Loucy (cell line): Measurements from ENCODE around the gene CSH2.
"Not testable (repeated sequence)": the region's sequence is repeated elsewhere in the genome, so short reads cannot be mapped to it uniquely, and the experiment has no call there.

Source experiments
- H2AFZ ChIP-seq: fragments of 200-600 bp; sonication (generic); 2 replicates; pipeline ENCODE4 v1.6.0; 2016; ENCODE audit warnings: antibody characterized with exemption, mild to moderate bottlenecking, low read length, moderate library complexity
- H3F3A ChIP-seq: fragments of 200-600 bp; 2 replicates; pipeline ENCODE4 v1.6.0; 2016; ENCODE audit warnings: antibody characterized with exemption, low read depth, mild to moderate bottlenecking
- H3K27me3 ChIP-seq: fragments of 200-600 bp; sonication (generic); 2 replicates; pipeline ENCODE4 v1.6.1; 2014; ENCODE audit warnings: low read length, mild to moderate bottlenecking; ENCODE audit not compliant: insufficient read depth, poor library complexity, severe bottlenecking
- H3K36me3 ChIP-seq: fragments of 200-600 bp; sonication (generic); 2 replicates; pipeline ENCODE4 v1.6.1; 2016; ENCODE audit warnings: low read length; ENCODE audit not compliant: insufficient read depth
- H3K4me1 ChIP-seq: fragments of 200-600 bp; sonication (generic); 2 replicates; pipeline ENCODE4 v1.5.1; 2014; ENCODE audit warnings: low read length, mild to moderate bottlenecking; ENCODE audit not compliant: insufficient read depth, poor library complexity, severe bottlenecking
- H3K4me2 ChIP-seq: fragments of 200-600 bp; sonication (generic); 2 replicates; pipeline ENCODE4 v1.6.0; 2014; ENCODE audit warnings: antibody characterized with exemption, low read length, low read depth, mild to moderate bottlenecking; ENCODE audit not compliant: poor library complexity, severe bottlenecking
- H3K4me3 ChIP-seq: fragments of 200-600 bp; sonication (generic); 2 replicates; pipeline ENCODE4 v1.5.1; 2014; ENCODE audit warnings: low read length, mild to moderate bottlenecking, mixed read lengths; ENCODE audit not compliant: poor library complexity, severe bottlenecking
- H3K79me2 ChIP-seq: fragments of 200-600 bp; sonication (generic); 2 replicates; pipeline ENCODE4 v1.6.1; 2014; ENCODE audit warnings: low read length; ENCODE audit not compliant: insufficient read depth
- H3K9ac ChIP-seq: fragments of 200-600 bp; sonication (generic); 2 replicates; pipeline ENCODE4 v1.6.0; 2014; ENCODE audit warnings: mild to moderate bottlenecking, low read depth, low read length, moderate library complexity; ENCODE audit not compliant: poor library complexity, severe bottlenecking
- H3K9me2 ChIP-seq: fragments of 200-600 bp; sonication (generic); replicated peaks from 2 replicates; pipeline ENCODE4 v1.6.1; 2016; ENCODE audit warnings: low read depth, low read length, mixed read lengths
- H3K9me3 ChIP-seq: fragments of 200-600 bp; sonication (generic); 2 replicates; pipeline ENCODE4 v1.6.1; 2014; ENCODE audit warnings: mild to moderate bottlenecking, antibody characterized with exemption, low read length, low read depth; ENCODE audit not compliant: insufficient read depth
- H4K20me1 ChIP-seq: fragments of 200-600 bp; sonication (generic); 2 replicates; pipeline ENCODE4 v1.6.0; 2014; ENCODE audit warnings: antibody characterized with exemption, low read length, mild to moderate bottlenecking; ENCODE audit not compliant: insufficient read depth, poor library complexity, severe bottlenecking
- TF ChIP-seq, protein P1 (sequence below): fragments of 200-600 bp; sonication (generic); conservative IDR thresholded peaks from 2 replicates; pipeline ENCODE4 v1.5.1; 2014; ENCODE audit warnings: mild to moderate bottlenecking, antibody characterized with exemption, low read length

The CSH2 gene

DNA sequence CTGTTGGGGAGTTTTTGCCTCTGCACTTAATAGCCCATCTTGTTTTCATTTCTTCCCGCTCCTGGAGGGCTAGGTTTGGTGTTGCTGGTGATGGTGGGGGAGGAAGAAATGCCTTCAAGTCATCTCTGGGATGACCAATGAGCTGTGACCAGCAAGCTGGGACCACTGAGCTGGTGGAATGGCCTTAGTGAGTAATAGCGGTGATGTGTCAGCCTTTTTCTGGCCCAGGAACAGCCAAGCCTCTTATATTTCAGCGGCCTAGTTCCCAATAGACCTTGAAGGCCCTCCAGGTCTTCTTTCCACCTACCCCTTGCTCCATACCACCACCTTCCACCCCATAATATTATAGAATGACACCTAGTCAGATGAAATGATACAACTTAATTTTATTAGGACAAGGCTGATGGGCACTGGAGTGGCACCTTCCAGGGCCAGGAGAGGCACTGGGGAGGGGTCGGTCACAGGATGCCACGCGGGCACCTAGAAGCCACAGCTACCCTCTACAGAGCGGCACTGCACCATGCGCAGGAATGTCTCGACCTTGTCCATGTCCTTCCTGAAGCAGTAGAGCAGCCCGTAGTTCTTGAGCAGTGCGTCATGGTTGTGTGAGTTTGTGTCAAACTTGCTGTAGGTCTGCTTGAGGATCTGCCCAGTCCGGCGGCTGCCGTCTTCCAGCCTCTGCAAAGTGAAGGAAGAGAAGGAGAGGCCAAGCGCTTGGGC lies 1.7 kb downstream of the CSH2 start:
- H3K9me3 ChIP-seq, H3K4me2 ChIP-seq, H3F3A ChIP-seq, H3K4me1 ChIP-seq, H3K79me2 ChIP-seq, H2AFZ ChIP-seq, H3K9ac ChIP-seq, H4K20me1 ChIP-seq, H3K36me3 ChIP-seq, H3K27me3 ChIP-seq, H3K9me2 ChIP-seq, H3K4me3 ChIP-seq: not testable (repeated sequence)

DNA sequence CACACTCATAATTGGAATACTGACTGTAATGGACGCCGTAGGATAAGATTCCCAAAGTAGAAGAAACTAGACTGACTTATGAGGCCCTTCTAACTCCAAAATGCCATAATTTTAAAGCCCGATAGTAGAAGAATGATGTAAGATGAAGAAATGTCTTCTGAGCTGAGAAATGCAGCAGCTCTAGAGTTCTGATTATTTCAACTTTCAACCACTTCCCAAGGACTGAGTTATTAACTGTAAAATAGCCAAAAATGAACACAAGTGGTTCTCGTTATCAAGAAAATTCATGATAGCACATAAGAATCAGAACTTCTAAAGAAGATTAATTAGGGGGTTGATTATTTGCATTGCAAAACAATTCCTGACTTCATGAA lies 3.2 kb downstream of the CSH2 start:
- H3F3A ChIP-seq, H3K4me2 ChIP-seq, H2AFZ ChIP-seq, H3K4me3 ChIP-seq, H3K4me1 ChIP-seq, H3K79me2 ChIP-seq, H3K9me2 ChIP-seq, H3K36me3 ChIP-seq, H3K9me3 ChIP-seq, H3K9ac ChIP-seq, H4K20me1 ChIP-seq, H3K27me3 ChIP-seq: not testable (repeated sequence)
- TF ChIP-seq, protein P1, sequence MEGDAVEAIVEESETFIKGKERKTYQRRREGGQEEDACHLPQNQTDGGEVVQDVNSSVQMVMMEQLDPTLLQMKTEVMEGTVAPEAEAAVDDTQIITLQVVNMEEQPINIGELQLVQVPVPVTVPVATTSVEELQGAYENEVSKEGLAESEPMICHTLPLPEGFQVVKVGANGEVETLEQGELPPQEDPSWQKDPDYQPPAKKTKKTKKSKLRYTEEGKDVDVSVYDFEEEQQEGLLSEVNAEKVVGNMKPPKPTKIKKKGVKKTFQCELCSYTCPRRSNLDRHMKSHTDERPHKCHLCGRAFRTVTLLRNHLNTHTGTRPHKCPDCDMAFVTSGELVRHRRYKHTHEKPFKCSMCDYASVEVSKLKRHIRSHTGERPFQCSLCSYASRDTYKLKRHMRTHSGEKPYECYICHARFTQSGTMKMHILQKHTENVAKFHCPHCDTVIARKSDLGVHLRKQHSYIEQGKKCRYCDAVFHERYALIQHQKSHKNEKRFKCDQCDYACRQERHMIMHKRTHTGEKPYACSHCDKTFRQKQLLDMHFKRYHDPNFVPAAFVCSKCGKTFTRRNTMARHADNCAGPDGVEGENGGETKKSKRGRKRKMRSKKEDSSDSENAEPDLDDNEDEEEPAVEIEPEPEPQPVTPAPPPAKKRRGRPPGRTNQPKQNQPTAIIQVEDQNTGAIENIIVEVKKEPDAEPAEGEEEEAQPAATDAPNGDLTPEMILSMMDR, result 0 out of 2 replicates have a peak, but pooled peaks have one; percentile 2

DNA sequence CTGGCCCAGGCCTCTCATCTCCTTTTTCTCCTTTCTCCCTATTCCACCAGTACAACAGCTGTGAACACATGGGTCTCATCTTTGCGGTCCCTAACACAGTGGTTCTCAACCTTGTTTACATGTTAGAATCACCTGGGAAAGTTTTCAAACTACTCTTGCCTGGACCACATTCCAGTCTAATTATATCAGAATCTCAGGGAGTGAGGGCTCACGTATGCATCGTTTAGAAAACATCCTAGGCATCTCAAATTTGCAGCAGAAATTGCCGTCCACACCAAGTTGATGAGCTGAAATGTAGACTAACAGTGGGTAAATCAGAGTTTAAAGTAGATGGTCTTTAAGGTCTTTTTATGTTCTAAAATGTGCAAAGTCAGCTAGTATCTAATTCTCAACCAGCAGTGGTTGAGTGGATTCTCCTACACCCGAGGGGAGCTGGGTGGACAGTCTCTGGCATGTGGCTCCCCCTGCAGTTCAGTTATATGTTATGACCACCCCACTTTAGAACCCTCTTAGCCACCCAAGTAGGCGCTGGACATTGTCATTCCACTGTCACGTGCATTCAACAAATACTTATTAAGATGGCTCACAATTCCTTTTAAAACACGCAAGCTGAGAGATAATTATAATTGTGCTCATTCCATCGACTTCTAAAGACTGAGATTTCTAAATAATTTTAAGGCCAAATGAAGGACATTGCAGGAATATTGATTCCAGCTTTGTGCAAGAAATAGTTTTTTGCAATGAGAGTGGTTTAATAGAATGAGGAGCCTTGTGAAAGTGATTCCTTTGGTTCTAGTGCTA lies 3.8 kb downstream of the CSH2 start:
- H3K9me2 ChIP-seq, H3K79me2 ChIP-seq, H4K20me1 ChIP-seq, H3K36me3 ChIP-seq, H3F3A ChIP-seq, H3K4me1 ChIP-seq, H3K9me3 ChIP-seq, H3K9ac ChIP-seq, H3K4me3 ChIP-seq, H2AFZ ChIP-seq, H3K27me3 ChIP-seq, H3K4me2 ChIP-seq: not testable (repeated sequence)
- TF ChIP-seq, protein P1, result peak; percentile 56

DNA sequence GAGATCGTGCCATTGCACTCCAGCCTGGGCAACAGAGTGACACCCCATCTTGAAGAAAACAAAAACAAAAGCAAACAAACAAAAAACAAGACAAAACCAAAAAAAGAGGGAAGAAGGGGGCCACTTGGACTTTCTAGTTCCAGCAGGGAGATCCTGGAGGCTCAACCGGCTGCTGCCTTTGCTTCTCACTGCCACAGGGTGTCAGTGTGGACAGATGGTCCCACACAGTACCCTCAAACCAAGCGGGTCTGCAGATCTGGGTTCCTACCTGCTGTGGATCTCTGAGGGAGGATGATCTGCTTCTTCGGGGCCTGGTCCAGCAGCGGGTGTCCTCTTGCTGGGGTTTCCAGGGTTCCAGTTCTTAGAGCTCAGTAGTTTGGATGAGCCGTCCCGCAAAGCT lies 6.9 kb downstream of the CSH2 start:
- not testable (repeated sequence) for H3K4me1 ChIP-seq, H3K79me2 ChIP-seq, H3K9ac ChIP-seq, H3F3A ChIP-seq, H3K36me3 ChIP-seq, H3K9me2 ChIP-seq, H3K9me3 ChIP-seq, H3K4me3 ChIP-seq, H3K4me2 ChIP-seq, H4K20me1 ChIP-seq, H3K27me3 ChIP-seq
- H2AFZ ChIP-seq, result peak overlapping the region; percentile 72
